ENCODE results near the gene CNPY1.

CNPY1 gene

GRCh38 chr7:155516466-155516865 lies 29.9 kb downstream of the CNPY1 start:
- no peak overlapping the region for H3K27ac ChIP-seq
- no peak for TF ChIP-seq CTCF (conservative IDR thresholded peaks at IDR 0.05)
- TF ChIP-seq ZFX (IDR thresholded peaks at IDR 0.05), result no peak

GRCh38 chr7:155515318-155515717 lies 31.0 kb downstream of the CNPY1 start:
- TF ChIP-seq ZFX (IDR thresholded peaks at IDR 0.05) (no peak), CTCF (conservative IDR thresholded peaks at IDR 0.05) (no peak)

GRCh38 chr7:155514296-155514695 lies 32.1 kb downstream of the CNPY1 start:
- no peak overlapping the region for H3K27ac ChIP-seq
- TF ChIP-seq ZFX (IDR thresholded peaks at IDR 0.05), result no peak
- TF ChIP-seq CTCF (conservative IDR thresholded peaks at IDR 0.05), result no peak

More at GRCh38 chr7:155515318-155515717, 31.0 kb downstream of the CNPY1 start:
- H3K27ac ChIP-seq, result no peak overlapping the region

GRCh38 chr7:155513543-155514285 lies 32.6 kb downstream of the CNPY1 start:
- TF ChIP-seq CTCF (conservative IDR thresholded peaks at IDR 0.05) (no peak), ZFX (IDR thresholded peaks at IDR 0.05) (no peak)
- H3K27ac ChIP-seq, result no peak overlapping the region

- no peak for TF ChIP-seq CTCF (conservative IDR thresholded peaks at IDR 0.05)
- no peak for TF ChIP-seq ZFX (IDR thresholded peaks at IDR 0.05)
Observed at GRCh38 chr7:155512246-155512887, 34.0 kb downstream of the CNPY1 start.

GRCh38 chr7:155511702-155511996 lies 34.7 kb downstream of the CNPY1 start:
- no peak overlapping the region for H3K27ac ChIP-seq
- TF ChIP-seq CTCF (conservative IDR thresholded peaks at IDR 0.05) (no peak), ZFX (IDR thresholded peaks at IDR 0.05) (no peak)

More at GRCh38 chr7:155512246-155512887, 34.0 kb downstream of the CNPY1 start:
- H3K27ac ChIP-seq, result no peak overlapping the region

- no peak overlapping the region for H3K27ac ChIP-seq
- TF ChIP-seq ZFX (IDR thresholded peaks at IDR 0.05) (no peak), CTCF (conservative IDR thresholded peaks at IDR 0.05) (no peak)
Observed at GRCh38 chr7:155510975-155511701, 35.2 kb downstream of the CNPY1 start.

Data from C4-2B (cell line).